IMR-90 (cell line): ENCODE measurements around the gene TAP2. TPM values are rescaled to one million over a fixed set of nuclear protein-coding genes. Genes with fewer than 3 reads are reported as not detected.

ENCODE experiments used
- ATAC-seq: fragments of 200-7000 bp; cut with Tn5 transposase; 2 replicates; pipeline ENCODE4 v1.9.1; 2020; ENCODE audit warnings: low read depth, mild to moderate bottlenecking, moderate library complexity
- BruUV-seq: library from RNA; stranded (reverse); fragments of 400-500 nt; replicated peaks from 2 replicates; lab custom pipeline; 2021; lab: Mats Ljungman, UMichigan
- CTCF ChIA-PET: fragments of 300-600 bp; formaldehyde crosslinking; extraction: SDS; loops from one replicate; lab custom pipeline; 2021; ENCODE audit warnings: antibody characterized with exemption; lab: Yijun Ruan, JAX
- POLR2A ChIA-PET: fragments of 300-600 bp; sonication (Branson Sonifier 250); formaldehyde crosslinking; loops from one replicate; lab custom pipeline; 2022; ENCODE audit warnings: antibody characterized with exemption; ENCODE audit not compliant: unreplicated experiment; lab: Charles Lee
- DNase-seq: peaks from one replicate; pipeline ENCODE4 v3.0.0; 2013
- H2AFZ ChIP-seq: replicated peaks from 2 replicates; pipeline ENCODE3; 2013; ENCODE audit warnings: low read length, mild to moderate bottlenecking; ENCODE audit not compliant: poor library complexity
- H2AK5ac ChIP-seq: 2 replicates; pipeline ENCODE4 v1.6.1; 2013; ENCODE audit warnings: low read depth, low read length, inconsistent platforms
- H2AK9ac ChIP-seq: replicated peaks from 2 replicates; pipeline ENCODE3; 2013; ENCODE audit warnings: mild to moderate bottlenecking, low read depth, low read length, moderate library complexity; ENCODE audit not compliant: poor library complexity
- H2BK120ac ChIP-seq: 2 replicates; pipeline ENCODE4 v1.6.1; 2013; ENCODE audit warnings: low read depth, low read length, inconsistent platforms
- H2BK15ac ChIP-seq: 3 replicates; pipeline ENCODE4 v1.6.1; 2013; ENCODE audit warnings: low read depth, low read length, inconsistent platforms
- H2BK20ac ChIP-seq: 2 replicates; pipeline ENCODE4 v1.6.1; 2013; ENCODE audit warnings: low read depth, mild to moderate bottlenecking, inconsistent platforms, low read length, moderate library complexity
- H2BK5ac ChIP-seq: 2 replicates; pipeline ENCODE4 v1.6.1; 2013; ENCODE audit warnings: mild to moderate bottlenecking, low read depth, low read length, inconsistent platforms; ENCODE audit not compliant: poor library complexity, severe bottlenecking
- H3K14ac ChIP-seq: replicated peaks from 2 replicates; pipeline ENCODE4 v1.6.1; 2013; ENCODE audit warnings: low read depth, low read length, inconsistent platforms
- H3K18ac ChIP-seq: 2 replicates; pipeline ENCODE4 v1.6.1; 2013; ENCODE audit warnings: low read depth, low read length, control low read depth
- H3K23ac ChIP-seq: 2 replicates; pipeline ENCODE4 v1.6.1; 2013; ENCODE audit warnings: low read depth, low read length, inconsistent platforms
- H3K27ac ChIP-seq: 2 replicates; pipeline ENCODE4 v1.5.1; 2013; ENCODE audit warnings: mild to moderate bottlenecking, control low read depth, low read length; ENCODE audit not compliant: insufficient read depth
- H3K27me3 ChIP-seq: 2 replicates; pipeline ENCODE4 v1.6.1; 2013; ENCODE audit warnings: low read length; ENCODE audit not compliant: control insufficient read depth, insufficient read depth
- H3K36me3 ChIP-seq: 2 replicates; pipeline ENCODE4 v1.6.1; 2013; ENCODE audit warnings: low read length, mixed read lengths; ENCODE audit not compliant: control insufficient read depth, insufficient read depth
- H3K4ac ChIP-seq: 2 replicates; pipeline ENCODE4 v1.6.1; 2013; ENCODE audit warnings: low read depth, low read length, inconsistent platforms
- H3K4me1 ChIP-seq: 2 replicates; pipeline ENCODE4 v1.6.1; 2013; ENCODE audit warnings: low read length, mixed read lengths; ENCODE audit not compliant: control insufficient read depth, insufficient read depth
- H3K4me2 ChIP-seq: 2 replicates; pipeline ENCODE4 v1.6.1; 2013; ENCODE audit warnings: low read depth, mild to moderate bottlenecking, control low read depth, low read length, moderate library complexity
- H3K4me3 ChIP-seq: 2 replicates; pipeline ENCODE4 v1.5.1; 2013; ENCODE audit warnings: low read depth, mild to moderate bottlenecking, control low read depth, low read length, moderate library complexity; ENCODE audit not compliant: insufficient read depth
- H3K56ac ChIP-seq: 2 replicates; pipeline ENCODE4 v1.6.1; 2013; ENCODE audit warnings: low read length, inconsistent platforms; ENCODE audit not compliant: insufficient read depth; ENCODE audit errors: extremely low read depth
- H3K79me1 ChIP-seq, 2 experiments: 2 replicates each; pipeline ENCODE4 v1.6.1; 2013; ENCODE audit warnings: low read length in 2 of 2, inconsistent platforms in 1 of 2, low read depth in 1 of 2
- H3K9ac ChIP-seq: 2 replicates; pipeline ENCODE4 v1.6.1; 2013; ENCODE audit warnings: low read depth, low read length, control low read depth
- H3K9me1 ChIP-seq: 2 replicates; pipeline ENCODE4 v1.6.1; 2013; ENCODE audit warnings: low read length, inconsistent platforms; ENCODE audit not compliant: insufficient read depth
- H3K9me3 ChIP-seq: 2 replicates; pipeline ENCODE4 v1.6.1; 2013; ENCODE audit warnings: low read length; ENCODE audit not compliant: control insufficient read depth, insufficient read depth
- H4K20me1 ChIP-seq: 2 replicates; pipeline ENCODE4 v1.6.1; 2013; ENCODE audit warnings: low read length, inconsistent platforms; ENCODE audit not compliant: insufficient read depth
- H4K5ac ChIP-seq: 2 replicates; pipeline ENCODE4 v1.6.1; 2013; ENCODE audit warnings: mild to moderate bottlenecking, low read depth, low read length, control low read depth
- H4K8ac ChIP-seq, 2 experiments: 2 replicates each; pipeline ENCODE4 v1.6.1; 2013; ENCODE audit warnings: low read depth in 2 of 2, low read length in 2 of 2, control low read depth in 1 of 2, inconsistent platforms in 1 of 2
- H4K91ac ChIP-seq: 2 replicates; pipeline ENCODE4 v1.6.1; 2013; ENCODE audit warnings: low read depth, low read length, inconsistent platforms; ENCODE audit not compliant: insufficient read depth
- BHLHE40 ChIP-seq: fragments of 150-350 bp; IDR thresholded peaks from 2 replicates; pipeline ENCODE4 v1.6.1; 2016; ENCODE audit warnings: mild to moderate bottlenecking, low read depth, low read length
- CEBPB ChIP-seq: IDR thresholded peaks from 2 replicates; pipeline ENCODE4 v1.6.1; 2012; ENCODE audit warnings: low read depth, low read length, improper control_type of control experiment
- CHD1 ChIP-seq: IDR thresholded peaks from 2 replicates; pipeline ENCODE4 v1.6.1; 2012; ENCODE audit warnings: low read depth, low read length, improper control_type of control experiment
- CTCF ChIP-seq: conservative IDR thresholded peaks from 2 replicates; pipeline ENCODE4 v1.5.1; 2012; ENCODE audit warnings: mild to moderate bottlenecking, low read depth, low read length, improper control_type of control experiment
- ELK1 ChIP-seq: fragments of 150-350 bp; IDR thresholded peaks from 2 replicates; pipeline ENCODE4 v1.6.1; 2016; ENCODE audit warnings: low read depth, mild to moderate bottlenecking, low read length, moderate library complexity, borderline replicate concordance
- FOS ChIP-seq: fragments of 150-350 bp; IDR thresholded peaks from 2 replicates; pipeline ENCODE4 v1.6.1; 2016; ENCODE audit warnings: low read depth, low read length
- MAFK ChIP-seq: IDR thresholded peaks from 2 replicates; pipeline ENCODE4 v1.6.1; 2012; ENCODE audit warnings: low read depth, low read length, improper control_type of control experiment
- MAZ ChIP-seq: IDR thresholded peaks from 2 replicates; pipeline ENCODE4 v1.6.1; 2012; ENCODE audit warnings: low read depth, mild to moderate bottlenecking, low read length, improper control_type of control experiment, moderate library complexity, borderline replicate concordance
- MXI1 ChIP-seq: IDR thresholded peaks from 2 replicates; pipeline ENCODE4 v1.6.1; 2012; ENCODE audit warnings: low read depth, mild to moderate bottlenecking, low read length, moderate library complexity, borderline replicate concordance
- NFE2L2 ChIP-seq: fragments of 150-350 bp; IDR thresholded peaks from 2 replicates; pipeline ENCODE4 v1.6.1; 2016; ENCODE audit warnings: low read depth, mild to moderate bottlenecking, low read length
- POLR2A ChIP-seq: IDR thresholded peaks from 2 replicates; pipeline ENCODE4 v1.6.1; 2012; ENCODE audit warnings: mild to moderate bottlenecking, low read depth, low read length
- RAD21 ChIP-seq: IDR thresholded peaks from 2 replicates; pipeline ENCODE4 v1.6.1; 2012; ENCODE audit warnings: low read length, improper control_type of control experiment
- RCOR1 ChIP-seq: IDR thresholded peaks from 2 replicates; pipeline ENCODE4 v1.6.1; 2012; ENCODE audit warnings: mild to moderate bottlenecking, low read length, improper control_type of control experiment; ENCODE audit not compliant: insufficient replicate concordance
- RFX5 ChIP-seq: IDR thresholded peaks from 2 replicates; pipeline ENCODE4 v1.8.0; 2012; ENCODE audit warnings: low read depth, mild to moderate bottlenecking, low read length, moderate library complexity
- SMC3 ChIP-seq: fragments of 150-350 bp; IDR thresholded peaks from 2 replicates; pipeline ENCODE4 v1.6.1; 2016; ENCODE audit warnings: low read depth, mild to moderate bottlenecking, antibody characterized with exemption, low read length, moderate library complexity
- USF2 ChIP-seq: fragments of 150-350 bp; IDR thresholded peaks from 2 replicates; pipeline ENCODE4 v1.6.1; 2017; ENCODE audit warnings: mild to moderate bottlenecking, antibody characterized with exemption, low read length, low read depth
- WGBS, 2 experiments: methylation state at CpG; one replicate each; pipeline versions ENCODE4 v1.1.5 to v1.1.7; 2013; ENCODE audit warnings: missing lambda C conversion rate in 2 of 2; ENCODE audit not compliant: insufficient read length in 1 of 2; ENCODE audit errors: extremely low coverage in 2 of 2; 5-methylcytosine and 5-hydroxymethylcytosine counted together
- dilution Hi-C: fragments of 300-500 bp; cut with HindIII; formaldehyde crosslinking; loops from one replicate; pipeline ENCODE4 v1.14.3; 2018; ENCODE audit warnings: low sequenced_read_pairs; ENCODE audit not compliant: unreplicated experiment
- in situ Hi-C: fragments of 300-500 bp; cut with MboI; formaldehyde crosslinking; loops from 3 replicates; pipeline ENCODE4 v1.14.3; 2019; ENCODE audit warnings: low sequenced_read_pairs, inconsistent platforms, mixed read lengths
- intact Hi-C: fragments of 100-400 bp; cut with micrococcal nuclease; formaldehyde crosslinking; loops from 2 replicates; pipeline ENCODE4 v1.10.0; 2022
- polyA plus RNA-seq, 3 experiments: library from polyadenylated mRNA; depleted of rRNA; stranded (reverse); fragments of >200 nt; gene quantifications; 2 replicates each; pipeline ENCODE4 v1.2.3, GENCODE V29; 2012; ENCODE audit warnings: low replicate concordance in 1 of 3
- total RNA-seq: library from RNA; depleted of rRNA; stranded (reverse); fragments of >200 nt; gene quantifications from 2 replicates; pipeline ENCODE4 v1.2.3, GENCODE V29; 2012

Gene TAP2
- total and polyA plus RNA-seq, 2 of the 4 experiments (the other 2 are of a cell fraction), result 6.6 to 11.4 TPM

GRCh38 chr6:32847004-32847403, 8.5 kb upstream of the TAP2 start:
- no peak overlapping the region for H2BK20ac ChIP-seq
- H4K91ac ChIP-seq, result no peak overlapping the region
- dilution Hi-C loops, result no loop called here
- H4K5ac ChIP-seq, result no peak overlapping the region
- BruUV-seq, result no TSS peak
- intact Hi-C loops, result no loop called here
- no peak overlapping the region for H3K4me3 ChIP-seq
- H2BK15ac ChIP-seq, result no peak overlapping the region
- H3K18ac ChIP-seq, result no peak overlapping the region
- TF ChIP-seq CTCF (no peak), CHD1 (no peak), CEBPB (no peak), RFX5 (no peak), ELK1 (no peak), RCOR1 (no peak), NFE2L2 (no peak), SMC3 (no peak), RAD21 (no peak), POLR2A (no peak), USF2 (no peak), MAFK (no peak), BHLHE40 (no peak), MXI1 (no peak), FOS (no peak), MAZ (no peak)
- DNase-seq (no peak), ATAC-seq (no peak)
- no peaks in the 10 kb centered on the region for H4K20me1 ChIP-seq
- no peak overlapping the region for H3K27ac ChIP-seq
- H3K79me1 ChIP-seq, result peaks cover 2 to 46% of the 10 kb centered on the region in 2 experiments
- CTCF ChIA-PET, result no interaction called here
- no peak overlapping the region for H2AK5ac ChIP-seq
- H3K27me3 ChIP-seq, result no peaks in the 10 kb centered on the region
- 100% methylated on average over 5 of the region's 10 CpGs; no CpG with 5 or more reads in 1 of the 2 experiments for WGBS, 2 experiments
- no peak overlapping the region for H2AFZ ChIP-seq
- H3K9me1 ChIP-seq, result peaks cover 23% of the 10 kb centered on the region
- H3K4ac ChIP-seq, result no peak overlapping the region
- peaks cover 34% of the 10 kb centered on the region for H3K36me3 ChIP-seq
- H3K9me3 ChIP-seq, result no peaks in the 10 kb centered on the region
- peaks cover 2% of the 10 kb centered on the region; the same call in 1 of the 2 replicates for H3K4me1 ChIP-seq
- H3K56ac ChIP-seq, result no peak overlapping the region
- POLR2A ChIA-PET, result no interaction called here
- no peak overlapping the region for H2AK9ac ChIP-seq
- H3K9ac ChIP-seq, result no peak overlapping the region
- H3K23ac ChIP-seq, result no peak overlapping the region
- no peak overlapping the region for H2BK5ac ChIP-seq
- no peak overlapping the region for H3K14ac ChIP-seq
- no peak overlapping the region for H2BK120ac ChIP-seq
- no peak overlapping the region for H3K4me2 ChIP-seq
- in situ Hi-C loops, result no loop called here
- H4K8ac ChIP-seq, result no peak overlapping the region
